H1 (cell line): Measurements from ENCODE around the gene GSTA2. TPM values are rescaled to one million over a fixed set of nuclear protein-coding genes. Genes with fewer than 3 reads are reported as not detected.

Source experiments
- CTCF ChIA-PET: fragments of 300-600 bp; sonication (Branson Sonifier 250); formaldehyde crosslinking; loops from one replicate; lab custom pipeline; 2021; ENCODE audit not compliant: partially characterized antibody; lab: Charles Lee
- POLR2A ChIA-PET: fragments of 300-600 bp; sonication (Branson Sonifier 250); formaldehyde crosslinking; loops from one replicate; lab custom pipeline; 2021; ENCODE audit warnings: inconsistent platforms; ENCODE audit not compliant: partially characterized antibody; lab: Charles Lee
- DNase-seq, 2 experiments: peaks; one replicate each; pipeline versions ENCODE4 v3.0.0 to v3.0.0-alpha.2; 2010 to 2022; ENCODE audit warnings: low spot score in 2 of 2, low read depth in 1 of 2, mixed read lengths in 1 of 2
- FAIRE-seq: peaks from 2 replicates; lab custom pipeline; 2011; peaks lifted over from hg19 to GRCh38; lab: Jason Lieb, UNC
- H2AFZ ChIP-seq: 2 replicates; pipeline ENCODE4 v1.8.1; 2012; ENCODE audit warnings: low read length, inconsistent platforms
- H2AK5ac ChIP-seq: 2 replicates; pipeline ENCODE4 v1.6.1; 2013; ENCODE audit warnings: low read depth, low read length
- H2BK120ac ChIP-seq: replicated peaks from 2 replicates; pipeline ENCODE3; 2013; ENCODE audit warnings: low read depth, low read length, inconsistent platforms
- H2BK12ac ChIP-seq: 2 replicates; pipeline ENCODE4 v1.6.1; 2013; ENCODE audit warnings: low read depth, low read length
- H2BK15ac ChIP-seq: 2 replicates; pipeline ENCODE4 v1.6.1; 2013; ENCODE audit warnings: low read length
- H2BK20ac ChIP-seq: 2 replicates; pipeline ENCODE4 v1.6.1; 2013; ENCODE audit warnings: low read length
- H2BK5ac ChIP-seq: 2 replicates; pipeline ENCODE4 v1.6.1; 2013; ENCODE audit warnings: low read depth, low read length
- H3K14ac ChIP-seq: 2 replicates; pipeline ENCODE4 v1.6.1; 2013; ENCODE audit warnings: inconsistent platforms; ENCODE audit not compliant: insufficient read length
- H3K18ac ChIP-seq: 2 replicates; pipeline ENCODE4 v1.6.1; 2013; ENCODE audit warnings: low read length; ENCODE audit errors: extremely low read depth
- H3K23ac ChIP-seq: 2 replicates; pipeline ENCODE4 v1.6.1; 2013; ENCODE audit warnings: inconsistent platforms; ENCODE audit not compliant: insufficient read length
- H3K23me2 ChIP-seq: 2 replicates; pipeline ENCODE4 v1.6.1; 2013; ENCODE audit warnings: low read depth, low read length
- H3K27ac ChIP-seq: 2 replicates; pipeline ENCODE4 v1.6.1; 2011; ENCODE audit warnings: low read depth, low read length, inconsistent platforms
- H3K27me3 ChIP-seq, 4 experiments: replicated peaks in 1 of 4; 1 replicate in 1 of 4; 2 replicates in 3 of 4; pipeline versions ENCODE4 v1.6.1 to v1.8.1; 2011 to 2013; ENCODE audit warnings: low read length in 3 of 4, mild to moderate bottlenecking in 3 of 4, inconsistent platforms in 2 of 4, mixed read lengths in 2 of 4, moderate library complexity in 1 of 4; ENCODE audit not compliant: control insufficient read depth in 3 of 4, insufficient read depth in 3 of 4; ENCODE audit errors: extremely low read depth in 1 of 4
- H3K36me3 ChIP-seq, 4 experiments: 2 replicates each; pipeline versions ENCODE4 v1.6.1 to v1.8.1; 2011 to 2013; ENCODE audit warnings: mild to moderate bottlenecking in 4 of 4, low read length in 3 of 4, moderate library complexity in 2 of 4, control low read depth in 1 of 4, inconsistent platforms in 1 of 4; ENCODE audit not compliant: insufficient read depth in 4 of 4, control insufficient read depth in 2 of 4
- H3K4ac ChIP-seq: replicated peaks from 2 replicates; pipeline ENCODE3; 2013; ENCODE audit warnings: low read length, low read depth, mixed read lengths, inconsistent platforms; ENCODE audit not compliant: insufficient read length
- H3K4me1 ChIP-seq, 4 experiments: replicated peaks in 1 of 4; 1 replicate in 1 of 4; 2 replicates in 3 of 4; pipeline versions ENCODE4 v1.6.1 to v1.8.1; 2011 to 2013; ENCODE audit warnings: low read length in 3 of 4, inconsistent platforms in 2 of 4, mixed read lengths in 1 of 4; ENCODE audit not compliant: insufficient read depth in 4 of 4, control insufficient read depth in 3 of 4
- H3K4me2 ChIP-seq, 2 experiments: 2 replicates each; pipeline versions ENCODE4 v1.6.1 to v1.8.1; 2011 to 2013; ENCODE audit warnings: low read depth in 2 of 2, low read length in 2 of 2, control low read depth in 1 of 2, inconsistent platforms in 1 of 2, mild to moderate bottlenecking in 1 of 2; ENCODE audit not compliant: insufficient read depth in 1 of 2
- H3K4me3 ChIP-seq, 4 experiments: fragments of 200-600, 300-600 bp in 1 of 4; sonication (generic), shearing (Covaris generic), sonication (Bioruptor Twin) in 1 of 4; 2 replicates each; pipeline versions ENCODE4 v1.5.1 to v1.8.1; 2011 to 2016; ENCODE audit warnings: low read length in 4 of 4, low read depth in 3 of 4, control low read depth in 2 of 4, inconsistent platforms in 2 of 4, mild to moderate bottlenecking in 2 of 4, mixed read lengths in 1 of 4, moderate library complexity in 1 of 4; ENCODE audit not compliant: insufficient read depth in 2 of 4; ENCODE audit errors: extremely low read depth in 1 of 4
- H3K56ac ChIP-seq: replicated peaks from 2 replicates; pipeline ENCODE3; 2013; ENCODE audit warnings: low read depth, mild to moderate bottlenecking, mixed read lengths, low read length, inconsistent platforms; ENCODE audit not compliant: insufficient read length
- H3K79me1 ChIP-seq: 2 replicates; pipeline ENCODE4 v1.6.1; 2013; ENCODE audit warnings: low read depth, low read length, control low read depth
- H3K79me2 ChIP-seq, 2 experiments: 2 replicates each; pipeline versions ENCODE4 v1.6.1 to v1.8.1; 2012 to 2013; ENCODE audit warnings: low read length in 2 of 2, mild to moderate bottlenecking in 2 of 2, inconsistent platforms in 1 of 2; ENCODE audit not compliant: insufficient read depth in 2 of 2, control insufficient read depth in 1 of 2
- H3K9ac ChIP-seq, 4 experiments: replicated peaks in 1 of 4; 1 replicate in 1 of 4; 2 replicates in 3 of 4; pipeline versions ENCODE4 v1.6.1 to v1.8.1; 2011 to 2013; ENCODE audit warnings: low read depth in 3 of 4, low read length in 3 of 4, control low read depth in 2 of 4, mild to moderate bottlenecking in 2 of 4, moderate library complexity in 2 of 4, inconsistent platforms in 1 of 4; ENCODE audit errors: extremely low read depth in 1 of 4
- H3K9me3 ChIP-seq, 2 experiments: 2 replicates each; pipeline versions ENCODE4 v1.6.1 to v1.8.1; 2012 to 2013; ENCODE audit warnings: mild to moderate bottlenecking in 2 of 2, moderate library complexity in 2 of 2, control low read depth in 1 of 2, inconsistent platforms in 1 of 2, low read depth in 1 of 2, low read length in 1 of 2, mixed read lengths in 1 of 2; ENCODE audit not compliant: insufficient read depth in 2 of 2
- H4K20me1 ChIP-seq, 2 experiments: replicated peaks in 1 of 2; 2 replicates each; pipeline versions ENCODE3 to v1.8.1; 2011 to 2013; ENCODE audit warnings: inconsistent platforms in 2 of 2, low read length in 2 of 2, mild to moderate bottlenecking in 1 of 2; ENCODE audit not compliant: insufficient read depth in 2 of 2, control insufficient read depth in 1 of 2
- H4K5ac ChIP-seq: 2 replicates; pipeline ENCODE4 v1.6.1; 2013; ENCODE audit warnings: low read length, low read depth, mixed read lengths, inconsistent platforms; ENCODE audit not compliant: insufficient read length
- H4K8ac ChIP-seq: 2 replicates; pipeline ENCODE4 v1.8.0; 2013; ENCODE audit warnings: mild to moderate bottlenecking, moderate library complexity, low read length, inconsistent platforms; ENCODE audit not compliant: insufficient read depth; ENCODE audit errors: extremely low read depth
- H4K91ac ChIP-seq: replicated peaks from 2 replicates; pipeline ENCODE3; 2013; ENCODE audit warnings: low read length, mixed read lengths, inconsistent platforms; ENCODE audit not compliant: insufficient read length
- BCL11A ChIP-seq, 2 experiments: IDR thresholded peaks; one replicate each; pipeline ENCODE4 v1.6.1; 2011; ENCODE audit warnings: low read depth in 2 of 2, low read length in 2 of 2, mild to moderate bottlenecking in 2 of 2
- BRCA1 ChIP-seq: IDR thresholded peaks from 2 replicates; pipeline ENCODE4 v1.6.1; 2012; ENCODE audit warnings: low read depth, low read length, improper control_type of control experiment
- EGR1 ChIP-seq: IDR thresholded peaks from 2 replicates; pipeline ENCODE4 v1.6.1; 2011; ENCODE audit warnings: low read depth, low read length, borderline replicate concordance
- NRF1 ChIP-seq: IDR thresholded peaks from 2 replicates; pipeline ENCODE4 v1.6.1; 2011; ENCODE audit warnings: mild to moderate bottlenecking, low read depth, low read length, improper control_type of control experiment
- SUZ12 ChIP-seq: fragments of 200-600 bp; sonication (generic); IDR thresholded peaks from 2 replicates; pipeline ENCODE4 v1.6.1; 2012; ENCODE audit warnings: mild to moderate bottlenecking, inconsistent platforms, low read length, moderate library complexity, mixed read lengths
- TEAD4 ChIP-seq: IDR thresholded peaks from 2 replicates; pipeline ENCODE4 v1.6.1; 2012; ENCODE audit warnings: low read depth, low read length, inconsistent platforms, mixed read lengths
- WGBS, 2 experiments: shearing (Covaris generic) in 1 of 2; methylation state at CpG; one replicate each; pipeline versions ENCODE4 v1.1.6 to v1.1.7; 2013 to 2015; ENCODE audit warnings: low lambda C conversion rate in 2 of 2, mixed read lengths in 2 of 2, inconsistent platforms in 1 of 2, low coverage in 1 of 2, missing lambda C conversion rate in 1 of 2; ENCODE audit not compliant: insufficient replicate concordance in 2 of 2, insufficient coverage in 1 of 2, insufficient read length in 1 of 2; ENCODE audit errors: extremely low coverage in 1 of 2, missing lambda C conversion rate in 1 of 2; 5-methylcytosine and 5-hydroxymethylcytosine counted together
- polyA plus RNA-seq, 7 experiments: library from polyadenylated mRNA; depleted of rRNA in 3 of 7; stranded (reverse) in 5 of 7; unstranded in 2 of 7; fragments of >200 nt in 5 of 7; fragments of 200-250 nt in 2 of 7; gene quantifications; 1 replicate in 5 of 7; 2 replicates in 1 of 7; 4 replicates in 1 of 7; pipeline versions ENCODE4 v1.2.1 to v1.2.3, GENCODE V29; 2011 to 2013; ENCODE audit warnings: missing spikeins in 2 of 7, mixed read lengths in 2 of 7
- total RNA-seq: library from RNA; stranded (reverse); fragmentation: NEBNext Ultra II Directional; extraction: Animal tissue kit (Norgen Biotek cat#: 25700); gene quantifications from 2 replicates; pipeline ENCODE4 v1.2.1, GENCODE V29; 2021
- TF ChIP-seq, protein P1 (sequence below): IDR thresholded peaks from 2 replicates; pipeline ENCODE4 v1.6.1; 2012; ENCODE audit warnings: low read length, inconsistent platforms
- TF ChIP-seq, protein P2 (sequence below), 3 experiments: IDR thresholded peaks; 1 replicate in 2 of 3; 2 replicates in 1 of 3; pipeline versions ENCODE4 v1.5.1 to v1.6.1; 2011; ENCODE audit warnings: low read length in 3 of 3, mild to moderate bottlenecking in 3 of 3, inconsistent platforms in 2 of 3, low read depth in 1 of 3, moderate library complexity in 1 of 3; ENCODE audit not compliant: insufficient read depth in 1 of 3; ENCODE audit errors: control extremely low read depth in 1 of 3
- TF ChIP-seq, protein P3 (sequence below): IDR thresholded peaks from 2 replicates; pipeline ENCODE4 v1.6.1; 2011; ENCODE audit warnings: low read length, improper control_type of control experiment

GSTA2 gene
- total and polyA plus RNA-seq, 2 of the 8 experiments (the other 6 are each of a cell fraction or from before 2014, with no cell fraction given): 0.05 TPM; not detected in 1

DNA sequence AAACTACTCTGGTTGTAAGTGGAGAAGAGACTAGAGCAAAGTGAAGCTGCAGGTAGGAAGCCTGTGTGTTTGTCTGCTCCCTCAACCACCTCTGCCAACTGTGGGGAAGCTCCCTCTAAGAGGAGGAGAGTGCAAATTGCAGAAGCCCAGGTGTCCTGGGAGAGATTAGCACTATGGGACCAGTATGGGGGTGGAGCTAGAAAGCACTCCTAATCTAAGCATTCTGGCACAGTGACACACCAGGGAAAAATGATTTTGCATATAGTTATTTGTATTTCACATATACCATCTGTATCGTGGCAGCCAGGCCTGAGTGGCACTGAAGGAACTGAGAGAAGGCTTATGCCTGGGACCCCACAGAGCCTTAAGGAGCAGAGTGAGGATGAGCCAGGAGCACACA, 27.6 kb upstream of the GSTA2 start:
- Histone ChIP-seq H4K8ac (no peak overlapping the region), H4K91ac (no peak overlapping the region), H2BK15ac (no peak overlapping the region), H3K4me3 (no peak overlapping the region), H4K5ac (no peak overlapping the region), H3K4me2 (no peak overlapping the region), H3K9me3 (peaks cover 3 to 9% of the 10 kb centered on the region in 2 experiments; a peak in 3 of 4 replicates), H2BK12ac (no peak overlapping the region), H4K20me1 (no peaks in the 10 kb centered on the region), H3K23ac (no peak overlapping the region), H3K27ac (no peak overlapping the region), H2BK20ac (no peak overlapping the region), H2AFZ (no peak overlapping the region), H3K79me1 (no peaks in the 10 kb centered on the region), H2AK5ac (no peak overlapping the region), H3K14ac (no peak overlapping the region), H3K4me1 (no peaks in the 10 kb centered on the region), H3K18ac (no peak overlapping the region), H3K79me2 (no peaks in the 10 kb centered on the region), H3K4ac (no peak overlapping the region), H3K56ac (no peak overlapping the region), H3K27me3 (no peaks in the 10 kb centered on the region), H2BK5ac (no peak overlapping the region), H3K36me3 (no peaks in the 10 kb centered on the region), H3K23me2 (no peaks in the 10 kb centered on the region), H2BK120ac (no peak overlapping the region), H3K9ac (no peak overlapping the region)
- FAIRE-seq: no peak
- CTCF ChIA-PET: interaction anchor here (1.0 kb wide), 1 partner anchor 29 kb away, joined by 3 read pairs; no protein-coding TSS in a partner anchor
- POLR2A ChIA-PET: no interaction called here
- DNase-seq: no peak
- WGBS, 2 experiments: no CpG with 5 or more reads among the region's 1 CpG
- no peak for TF ChIP-seq EGR1
- no peak for TF ChIP-seq SUZ12
- TF ChIP-seq, protein P1, sequence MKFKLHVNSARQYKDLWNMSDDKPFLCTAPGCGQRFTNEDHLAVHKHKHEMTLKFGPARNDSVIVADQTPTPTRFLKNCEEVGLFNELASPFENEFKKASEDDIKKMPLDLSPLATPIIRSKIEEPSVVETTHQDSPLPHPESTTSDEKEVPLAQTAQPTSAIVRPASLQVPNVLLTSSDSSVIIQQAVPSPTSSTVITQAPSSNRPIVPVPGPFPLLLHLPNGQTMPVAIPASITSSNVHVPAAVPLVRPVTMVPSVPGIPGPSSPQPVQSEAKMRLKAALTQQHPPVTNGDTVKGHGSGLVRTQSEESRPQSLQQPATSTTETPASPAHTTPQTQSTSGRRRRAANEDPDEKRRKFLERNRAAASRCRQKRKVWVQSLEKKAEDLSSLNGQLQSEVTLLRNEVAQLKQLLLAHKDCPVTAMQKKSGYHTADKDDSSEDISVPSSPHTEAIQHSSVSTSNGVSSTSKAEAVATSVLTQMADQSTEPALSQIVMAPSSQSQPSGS: no peak
- TF ChIP-seq, protein P2, sequence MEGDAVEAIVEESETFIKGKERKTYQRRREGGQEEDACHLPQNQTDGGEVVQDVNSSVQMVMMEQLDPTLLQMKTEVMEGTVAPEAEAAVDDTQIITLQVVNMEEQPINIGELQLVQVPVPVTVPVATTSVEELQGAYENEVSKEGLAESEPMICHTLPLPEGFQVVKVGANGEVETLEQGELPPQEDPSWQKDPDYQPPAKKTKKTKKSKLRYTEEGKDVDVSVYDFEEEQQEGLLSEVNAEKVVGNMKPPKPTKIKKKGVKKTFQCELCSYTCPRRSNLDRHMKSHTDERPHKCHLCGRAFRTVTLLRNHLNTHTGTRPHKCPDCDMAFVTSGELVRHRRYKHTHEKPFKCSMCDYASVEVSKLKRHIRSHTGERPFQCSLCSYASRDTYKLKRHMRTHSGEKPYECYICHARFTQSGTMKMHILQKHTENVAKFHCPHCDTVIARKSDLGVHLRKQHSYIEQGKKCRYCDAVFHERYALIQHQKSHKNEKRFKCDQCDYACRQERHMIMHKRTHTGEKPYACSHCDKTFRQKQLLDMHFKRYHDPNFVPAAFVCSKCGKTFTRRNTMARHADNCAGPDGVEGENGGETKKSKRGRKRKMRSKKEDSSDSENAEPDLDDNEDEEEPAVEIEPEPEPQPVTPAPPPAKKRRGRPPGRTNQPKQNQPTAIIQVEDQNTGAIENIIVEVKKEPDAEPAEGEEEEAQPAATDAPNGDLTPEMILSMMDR (IDR thresholded peaks at IDR 0.05; ENCODE audit: control extremely low read depth in 1 of 3, insufficient read depth in 1 of 3, low read depth in 1 of 3, low read length in 3 of 3): no peak
- TF ChIP-seq, protein P3, sequence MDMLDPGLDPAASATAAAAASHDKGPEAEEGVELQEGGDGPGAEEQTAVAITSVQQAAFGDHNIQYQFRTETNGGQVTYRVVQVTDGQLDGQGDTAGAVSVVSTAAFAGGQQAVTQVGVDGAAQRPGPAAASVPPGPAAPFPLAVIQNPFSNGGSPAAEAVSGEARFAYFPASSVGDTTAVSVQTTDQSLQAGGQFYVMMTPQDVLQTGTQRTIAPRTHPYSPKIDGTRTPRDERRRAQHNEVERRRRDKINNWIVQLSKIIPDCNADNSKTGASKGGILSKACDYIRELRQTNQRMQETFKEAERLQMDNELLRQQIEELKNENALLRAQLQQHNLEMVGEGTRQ: no peak
- no peak for TF ChIP-seq BCL11A (IDR thresholded peaks at IDR 0.05; ENCODE audit: low read depth in 2 of 2, low read length in 2 of 2)
- no peak for TF ChIP-seq BRCA1
- TF ChIP-seq TEAD4: no peak
- no peak for TF ChIP-seq NRF1
